Measurements from ENCODE around the gene USP53.
"Not testable (repeated sequence)": the region's sequence is repeated elsewhere in the genome, so short reads cannot be mapped to it uniquely, and the experiment has no call there.

USP53 gene

GRCh38 chr4:119229908-119230687, 17.6 kb downstream of the USP53 start:
- DNase-seq, result no peak

- DNase-seq, result no peak
Observed at GRCh38 chr4:119231491-119231890, 19.0 kb downstream of the USP53 start.

GRCh38 chr4:119232286-119232685, 19.8 kb downstream of the USP53 start:
- no peak for DNase-seq

- DNase-seq, result no peak
Observed at GRCh38 chr4:119233191-119233590, 20.7 kb downstream of the USP53 start.

GRCh38 chr4:119233750-119234149, 21.2 kb downstream of the USP53 start:
- DNase-seq, result no peak

- DNase-seq, result no peak
Observed at GRCh38 chr4:119237201-119237600, 24.7 kb downstream of the USP53 start.

- DNase-seq, result no peak
Observed at GRCh38 chr4:119237642-119238041, 25.1 kb downstream of the USP53 start.

GRCh38 chr4:119238068-119238722, 25.7 kb downstream of the USP53 start:
- no peak for DNase-seq

GRCh38 chr4:119240128-119240527, 27.6 kb downstream of the USP53 start:
- DNase-seq, result no peak

- DNase-seq, result no peak
Observed at GRCh38 chr4:119240568-119240967, 28.1 kb downstream of the USP53 start.

GRCh38 chr4:119242417-119242816, 29.9 kb downstream of the USP53 start:
- no peak for DNase-seq

- no peak for DNase-seq
Observed at GRCh38 chr4:119243868-119244267, 31.4 kb downstream of the USP53 start.

GRCh38 chr4:119244344-119244743, 31.8 kb downstream of the USP53 start:
- no peak for DNase-seq

- peak in 1 of 2 experiments; percentile 5 for DNase-seq
Observed at GRCh38 chr4:119244832-119245231, 32.3 kb downstream of the USP53 start.

- DNase-seq, result peak in 1 of 2 experiments; percentile 11
Observed at GRCh38 chr4:119246177-119246733, 33.7 kb downstream of the USP53 start.

- not testable (repeated sequence) for DNase-seq
Observed at GRCh38 chr4:119251037-119251436, 38.5 kb downstream of the USP53 start.

GRCh38 chr4:119255223-119255622, 42.7 kb downstream of the USP53 start:
- DNase-seq, result not testable (repeated sequence)

GRCh38 chr4:119260528-119260927, 48.0 kb downstream of the USP53 start:
- DNase-seq, result no peak

- no peak for DNase-seq
Observed at GRCh38 chr4:119261986-119262385, 49.5 kb downstream of the USP53 start.

GRCh38 chr4:119264743-119265142, 52.2 kb downstream of the USP53 start:
- DNase-seq, result no peak

- no peak for DNase-seq
Observed at GRCh38 chr4:119266153-119266552, 53.6 kb downstream of the USP53 start.

- peak; percentile 0 to 46 for DNase-seq
Observed at GRCh38 chr4:119268466-119268865, 56.0 kb downstream of the USP53 start.

GRCh38 chr4:119271361-119272085, 59.0 kb downstream of the USP53 start:
- no peak for DNase-seq
